Neuronal stem cell (in vitro differentiated cells): ENCODE results near the gene HDAC11.
"Not testable (repeated sequence)": the region's sequence is repeated elsewhere in the genome, so short reads cannot be mapped to it uniquely, and the experiment has no call there.

Experiments
- DNase-seq: peaks from one replicate; pipeline ENCODE4 v3.0.0-alpha.2; 2013; ENCODE audit warnings: low spot score
- H2AFZ ChIP-seq: one replicate; pipeline ENCODE4 v1.6.1; 2013; ENCODE audit warnings: mild to moderate bottlenecking, low read length, inconsistent platforms
- H2AK5ac ChIP-seq: 2 replicates; pipeline ENCODE4 v1.6.1; 2013; ENCODE audit warnings: low read depth, mild to moderate bottlenecking, inconsistent platforms, low read length, moderate library complexity, mixed read lengths
- H2BK120ac ChIP-seq: 2 replicates; pipeline ENCODE4 v1.6.1; 2013; ENCODE audit warnings: low read depth, mild to moderate bottlenecking, inconsistent platforms, low read length, moderate library complexity, mixed read lengths
- H2BK12ac ChIP-seq: one replicate; pipeline ENCODE4 v1.6.1; 2013; ENCODE audit warnings: low read length, inconsistent platforms
- H2BK15ac ChIP-seq: 2 replicates; pipeline ENCODE4 v1.6.1; 2013; ENCODE audit warnings: mild to moderate bottlenecking, low read length, inconsistent platforms, mixed read lengths
- H2BK5ac ChIP-seq: one replicate; pipeline ENCODE4 v1.6.1; 2013; ENCODE audit warnings: inconsistent platforms, mild to moderate bottlenecking, low read length, moderate library complexity
- H3K14ac ChIP-seq: one replicate; pipeline ENCODE4 v1.6.1; 2013; ENCODE audit warnings: low read length, inconsistent platforms
- H3K18ac ChIP-seq: 2 replicates; pipeline ENCODE4 v1.6.1; 2013; ENCODE audit warnings: low read length, inconsistent platforms
- H3K23ac ChIP-seq: 2 replicates; pipeline ENCODE4 v1.6.1; 2013; ENCODE audit warnings: low read depth, mild to moderate bottlenecking, mixed read lengths, low read length, inconsistent platforms; ENCODE audit not compliant: poor library complexity
- H3K27ac ChIP-seq: replicated peaks from 3 replicates; pipeline ENCODE4 v1.5.1; 2013; ENCODE audit warnings: low read length, inconsistent platforms
- H3K27me3 ChIP-seq, 3 experiments: 2 replicates each; pipeline ENCODE4 v1.6.1; 2013; ENCODE audit warnings: low read length in 3 of 3, mild to moderate bottlenecking in 2 of 3, inconsistent platforms in 1 of 3, low read depth in 1 of 3, mixed read lengths in 1 of 3, moderate library complexity in 1 of 3; ENCODE audit not compliant: control insufficient read depth in 3 of 3, insufficient read depth in 3 of 3
- H3K36me3 ChIP-seq, 2 donors: replicated peaks in 1 of 2; 2 replicates each; pipeline ENCODE4 v1.6.1; 2013; ENCODE audit warnings: low read length in 2 of 2; ENCODE audit not compliant: control insufficient read depth in 2 of 2, insufficient read depth in 2 of 2
- H3K4ac ChIP-seq: 2 replicates; pipeline ENCODE4 v1.6.1; 2013; ENCODE audit warnings: inconsistent platforms, mild to moderate bottlenecking, low read length, moderate library complexity
- H3K4me1 ChIP-seq, 2 donors: 1 replicate in 1 of 2; 2 replicates in 1 of 2; pipeline ENCODE4 v1.6.1; 2013; ENCODE audit warnings: low read length in 2 of 2, low read depth in 1 of 2; ENCODE audit not compliant: control insufficient read depth in 2 of 2, insufficient read depth in 1 of 2
- H3K4me2 ChIP-seq: one replicate; pipeline ENCODE4 v1.6.1; 2013; ENCODE audit warnings: mild to moderate bottlenecking, low read length, inconsistent platforms; ENCODE audit not compliant: insufficient read depth, poor library complexity, severe bottlenecking
- H3K4me3 ChIP-seq, 2 donors: 2 replicates each; pipeline ENCODE4 v1.5.1; 2013; ENCODE audit warnings: low read length in 2 of 2, mild to moderate bottlenecking in 2 of 2, inconsistent platforms in 1 of 2, moderate library complexity in 1 of 2
- H3K79me1 ChIP-seq: one replicate; pipeline ENCODE4 v1.6.1; 2013; ENCODE audit warnings: low read depth, mild to moderate bottlenecking, inconsistent platforms, low read length, moderate library complexity
- H3K9ac ChIP-seq: one replicate; pipeline ENCODE4 v1.6.1; 2013; ENCODE audit warnings: mild to moderate bottlenecking, low read depth, low read length, inconsistent platforms; ENCODE audit not compliant: poor library complexity
- H3K9me3 ChIP-seq, 2 donors: replicated peaks in 1 of 2; 2 replicates each; pipeline versions ENCODE3 to v1.6.1; 2013; ENCODE audit warnings: low read length in 2 of 2, mild to moderate bottlenecking in 2 of 2, inconsistent platforms in 1 of 2, low read depth in 1 of 2, mixed read lengths in 1 of 2, moderate library complexity in 1 of 2; ENCODE audit not compliant: control insufficient read depth in 2 of 2, insufficient read depth in 1 of 2
- H4K8ac ChIP-seq: one replicate; pipeline ENCODE4 v1.6.1; 2013; ENCODE audit warnings: low read depth, mild to moderate bottlenecking, inconsistent platforms, low read length, moderate library complexity
- H4K91ac ChIP-seq: one replicate; pipeline ENCODE4 v1.6.1; 2013; ENCODE audit warnings: low read length, low read depth, mild to moderate bottlenecking, inconsistent platforms; ENCODE audit not compliant: poor library complexity
- WGBS, 2 donors: extraction: QIAGEN DNeasy Blood & Tissue Kit; methylation state at CpG; one replicate each; pipeline ENCODE4 v1.1.7; 2013; ENCODE audit warnings: missing lambda C conversion rate in 2 of 2, mixed read lengths in 1 of 2; ENCODE audit not compliant: insufficient read length in 2 of 2, insufficient replicate concordance in 1 of 2; ENCODE audit errors: extremely low coverage in 2 of 2; 5-methylcytosine and 5-hydroxymethylcytosine counted together

HDAC11 gene

GRCh38 chr3:13521309-13521708 lies 41.2 kb downstream of the HDAC11 start:
- Histone ChIP-seq H3K4me3 (no peak overlapping the region), H3K9me3 (peaks cover 0 to 6% of the 10 kb centered on the region in 2 donors), H2BK12ac (no peak overlapping the region), H3K4me1 (peaks cover 7 to 8% of the 10 kb centered on the region in 2 donors), H3K4me2 (no peak overlapping the region), H3K14ac (no peak overlapping the region), H2AK5ac (no peak overlapping the region), H2BK15ac (no peak overlapping the region), H3K27me3 (no peaks in the 10 kb centered on the region), H3K23ac (no peak overlapping the region), H3K4ac (no peak overlapping the region), H3K9ac (no peak overlapping the region), H3K36me3 (no peaks in the 10 kb centered on the region), H4K8ac (no peak overlapping the region), H2AFZ (no peak overlapping the region), H2BK5ac (no peak overlapping the region), H3K18ac (no peak overlapping the region), H2BK120ac (no peak overlapping the region), H3K79me1 (no peaks in the 10 kb centered on the region), H3K27ac (no peak overlapping the region), H4K91ac (no peak overlapping the region)
- DNase-seq, result no peak
- no CpG with 5 or more reads among the region's 6 CpGs for WGBS, 2 donors

DNA sequence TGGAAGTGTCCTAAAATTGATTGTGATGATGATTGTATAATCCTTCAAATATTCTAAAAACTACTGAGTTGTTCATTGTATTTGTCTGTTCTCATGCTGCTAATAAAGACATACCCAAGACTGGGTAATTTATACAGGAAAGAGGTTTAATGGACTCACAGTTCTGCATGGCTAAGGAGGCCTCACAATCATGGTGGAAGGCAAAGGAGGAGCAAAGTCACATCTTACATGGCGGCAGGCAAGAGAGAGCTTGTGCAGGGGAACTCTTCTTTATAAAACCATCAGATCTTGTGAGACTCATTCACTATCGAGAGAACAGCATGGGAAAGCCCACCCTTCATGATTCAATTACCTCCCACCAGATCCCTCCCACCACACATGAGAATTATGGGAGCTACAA lies 41.6 kb downstream of the HDAC11 start:
- H2BK15ac ChIP-seq, H3K36me3 ChIP-seq, H4K91ac ChIP-seq, H4K8ac ChIP-seq, H2BK12ac ChIP-seq, H3K9me3 ChIP-seq, H3K4ac ChIP-seq, DNase-seq, H3K4me3 ChIP-seq, H3K9ac ChIP-seq, H3K14ac ChIP-seq, H3K23ac ChIP-seq, H3K27me3 ChIP-seq, H3K4me2 ChIP-seq, H3K27ac ChIP-seq, H3K79me1 ChIP-seq, H2BK5ac ChIP-seq, H2AFZ ChIP-seq, H2BK120ac ChIP-seq, H3K18ac ChIP-seq, H2AK5ac ChIP-seq: not testable (repeated sequence)
- WGBS, 2 donors, result no CpG with 5 or more reads among the region's 2 CpGs
- H3K4me1 ChIP-seq, result peaks cover 11% of the 10 kb centered on the region in 2 donors

- H2BK5ac ChIP-seq, result no peak overlapping the region
- H2AFZ ChIP-seq, result no peak overlapping the region
- no peaks in the 10 kb centered on the region for H3K79me1 ChIP-seq
- no peak overlapping the region for H4K8ac ChIP-seq
- H4K91ac ChIP-seq, result no peak overlapping the region
- H3K27me3 ChIP-seq, result no peaks in the 10 kb centered on the region
- H3K36me3 ChIP-seq, result no peaks in the 10 kb centered on the region
- H3K18ac ChIP-seq, result no peak overlapping the region
- H3K4me1 ChIP-seq, result peaks cover 11 to 12% of the 10 kb centered on the region in 2 donors
- no peak overlapping the region for H2BK12ac ChIP-seq
- no peak overlapping the region for H3K4me3 ChIP-seq
- H3K9me3 ChIP-seq, result peaks cover 0 to 6% of the 10 kb centered on the region in 2 donors
- H2BK120ac ChIP-seq, result no peak overlapping the region
- no peak overlapping the region for H3K9ac ChIP-seq
- no peak overlapping the region for H2BK15ac ChIP-seq
- H3K27ac ChIP-seq, result no peak overlapping the region
- no peak overlapping the region for H3K4me2 ChIP-seq
- DNase-seq, result no peak
- H2AK5ac ChIP-seq, result no peak overlapping the region
- no peak overlapping the region for H3K4ac ChIP-seq
- no peak overlapping the region for H3K14ac ChIP-seq
- no peak overlapping the region for H3K23ac ChIP-seq
- no CpG with 5 or more reads among the region's 5 CpGs for WGBS, 2 donors
Measured at GRCh38 chr3:13522236-13522635, 42.1 kb downstream of the HDAC11 start.

DNA sequence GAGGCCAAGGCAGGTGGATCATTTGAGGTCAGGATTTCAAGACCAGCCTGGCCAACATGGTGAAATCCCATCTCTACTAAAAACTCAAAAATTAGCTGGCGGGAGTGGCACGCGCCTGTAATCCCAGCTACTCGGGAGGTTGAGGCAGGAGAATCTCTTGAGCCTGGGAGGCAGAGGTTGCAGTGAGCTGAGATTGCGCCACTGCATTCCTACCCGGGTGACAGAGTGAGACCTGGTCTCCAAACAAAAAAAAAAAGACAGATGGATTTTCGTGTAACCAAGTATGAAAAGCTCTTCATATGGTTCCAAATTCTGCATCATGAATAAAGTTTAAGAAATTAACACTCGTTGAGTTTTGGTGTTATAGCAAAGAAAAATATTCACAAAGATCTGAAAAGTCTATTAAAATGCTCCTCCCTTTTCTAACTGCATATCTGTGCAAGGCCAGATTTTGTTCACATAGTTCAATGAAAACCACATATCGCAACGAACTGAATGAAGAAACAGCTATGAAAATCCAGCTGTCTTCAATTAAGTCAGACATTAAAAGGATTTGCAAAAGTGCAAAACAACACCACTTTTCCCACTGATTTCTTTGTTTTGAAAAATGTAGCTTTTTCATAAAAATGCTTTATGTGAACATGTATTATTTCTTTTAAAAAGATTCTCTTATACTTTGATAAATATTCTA lies 45.0 kb downstream of the HDAC11 start:
- H2AFZ ChIP-seq, result no peak overlapping the region
- no peak overlapping the region for H3K18ac ChIP-seq
- H3K27me3 ChIP-seq, result no peaks in the 10 kb centered on the region
- no peak overlapping the region for H3K23ac ChIP-seq
- H3K4me3 ChIP-seq, result no peak overlapping the region
- no CpG with 5 or more reads among the region's 10 CpGs for WGBS, 2 donors
- no peak overlapping the region for H2BK12ac ChIP-seq
- no peak overlapping the region for H3K27ac ChIP-seq
- H3K4ac ChIP-seq, result no peak overlapping the region
- H2BK5ac ChIP-seq, result no peak overlapping the region
- no peak overlapping the region for H4K8ac ChIP-seq
- H3K14ac ChIP-seq, result no peak overlapping the region
- peaks cover 10 to 17% of the 10 kb centered on the region in 2 donors for H3K4me1 ChIP-seq
- no peak overlapping the region for H2BK120ac ChIP-seq
- no peak for DNase-seq
- peaks cover 0 to 6% of the 10 kb centered on the region in 2 donors for H3K9me3 ChIP-seq
- no peak overlapping the region for H2AK5ac ChIP-seq
- H4K91ac ChIP-seq, result no peak overlapping the region
- no peak overlapping the region for H3K9ac ChIP-seq
- H3K4me2 ChIP-seq, result no peak overlapping the region
- H2BK15ac ChIP-seq, result no peak overlapping the region
- no peaks in the 10 kb centered on the region for H3K36me3 ChIP-seq
- H3K79me1 ChIP-seq, result no peaks in the 10 kb centered on the region
